ENCODE measurements around the gene COQ4.

The COQ4 gene

GRCh38 chr9:128372784-128373183, 50.1 kb downstream of the COQ4 start:
- DNase-seq (ENCODE audit: low spot score): no peak

- no peak for DNase-seq (ENCODE audit: low spot score)
Observed at GRCh38 chr9:128374221-128374675, 51.6 kb downstream of the COQ4 start.

- no peak for DNase-seq (ENCODE audit: low spot score)
Observed at GRCh38 chr9:128375865-128376264, 53.2 kb downstream of the COQ4 start.

GRCh38 chr9:128382261-128382660, 59.6 kb downstream of the COQ4 start:
- no peak for DNase-seq (ENCODE audit: low spot score)

GRCh38 chr9:128383007-128383753, 60.5 kb downstream of the COQ4 start:
- DNase-seq (ENCODE audit: low spot score): no peak
